HL-60/S4 treated with retinoic acid at 250 ng/mL for 4 days and 3 days (cell line): Measurements from ENCODE around the gene DAB2.

ENCODE experiments used
- in situ Hi-C: fragments of 300-500 bp; cut with MboI; formaldehyde crosslinking; loops from 2 replicates; pipeline ENCODE4 v1.7.0; 2022; ENCODE audit warnings: low sequenced_read_pairs

The DAB2 gene

GRCh38 chr5:39448506-39449128, 23.8 kb upstream of the DAB2 start:
- in situ Hi-C loops = no loop called here

GRCh38 chr5:39447968-39448367, 23.2 kb upstream of the DAB2 start:
- in situ Hi-C loops = no loop called here

- in situ Hi-C loops = no loop called here
Observed at GRCh38 chr5:39447059-39447458, 22.3 kb upstream of the DAB2 start.

- in situ Hi-C loops = no loop called here
Observed at GRCh38 chr5:39446231-39446630, 21.5 kb upstream of the DAB2 start.

- in situ Hi-C loops = no loop called here
Observed at GRCh38 chr5:39443911-39444310, 19.1 kb upstream of the DAB2 start.

- in situ Hi-C loops = no loop called here
Observed at GRCh38 chr5:39442991-39443390, 18.2 kb upstream of the DAB2 start.

- in situ Hi-C loops = no loop called here
Observed at GRCh38 chr5:39441838-39442237, 17.1 kb upstream of the DAB2 start.

- in situ Hi-C loops = no loop called here
Observed at GRCh38 chr5:39440958-39441624, 16.3 kb upstream of the DAB2 start.

GRCh38 chr5:39440192-39440957, 15.6 kb upstream of the DAB2 start:
- in situ Hi-C loops = no loop called here

- in situ Hi-C loops = no loop called here
Observed at GRCh38 chr5:39439582-39440162, 14.9 kb upstream of the DAB2 start.

GRCh38 chr5:39437467-39437866, 12.7 kb upstream of the DAB2 start:
- in situ Hi-C loops = no loop called here

- in situ Hi-C loops = no loop called here
Observed at GRCh38 chr5:39433848-39434247, 9.1 kb upstream of the DAB2 start.

GRCh38 chr5:39432696-39433530, 8.1 kb upstream of the DAB2 start:
- in situ Hi-C loops = no loop called here

GRCh38 chr5:39430461-39430860, 5.7 kb upstream of the DAB2 start:
- in situ Hi-C loops = no loop called here

- in situ Hi-C loops = no loop called here
Observed at GRCh38 chr5:39428640-39429039, 3.9 kb upstream of the DAB2 start.

GRCh38 chr5:39427633-39428032, 2.9 kb upstream of the DAB2 start:
- in situ Hi-C loops = no loop called here

- in situ Hi-C loops = no loop called here
Observed at GRCh38 chr5:39427229-39427628, 2.4 kb upstream of the DAB2 start.

- in situ Hi-C loops = no loop called here
Observed at GRCh38 chr5:39426746-39427105, 1.9 kb upstream of the DAB2 start.

GRCh38 chr5:39426051-39426745, 1.4 kb upstream of the DAB2 start:
- in situ Hi-C loops = no loop called here

GRCh38 chr5:39423331-39423751, 1.4 kb downstream of the DAB2 start:
- in situ Hi-C loops = no loop called here
